ENCODE measurements around the gene ATXN7L2. TPM values are rescaled to one million over a fixed set of nuclear protein-coding genes. Genes with fewer than 3 reads are reported as not detected.

ATXN7L2 gene
- total RNA-seq, 1 donor from 2014 or later, result 11.3 TPM

GRCh38 chr1:109521002-109521951 is 37.6 kb downstream of the ATXN7L2 start:
- intact Hi-C loops (cut with micrococcal nuclease), result no loop called here

- intact Hi-C loops (cut with micrococcal nuclease), result no loop called here
These were observed 38.3 kb downstream of the ATXN7L2 start for GRCh38 chr1:109522026-109522425.

GRCh38 chr1:109523706-109524105 is 40.0 kb downstream of the ATXN7L2 start:
- intact Hi-C loops (cut with micrococcal nuclease), result no loop called here

- intact Hi-C loops (cut with micrococcal nuclease), result no loop called here
These were observed 43.5 kb downstream of the ATXN7L2 start for GRCh38 chr1:109527098-109527811.

GRCh38 chr1:109527846-109528695 is 44.4 kb downstream of the ATXN7L2 start:
- intact Hi-C loops (cut with micrococcal nuclease), result no loop called here

GRCh38 chr1:109528712-109529111 is 45.0 kb downstream of the ATXN7L2 start:
- intact Hi-C loops (cut with micrococcal nuclease), result no loop called here

- intact Hi-C loops (cut with micrococcal nuclease), result loop anchor here (5.0 kb wide), 2 partner anchors 318 to 418 kb away; partner anchors contain the start of genes ELAPOR1 and SARS1
These were observed 46.3 kb downstream of the ATXN7L2 start for GRCh38 chr1:109529881-109530456.

- intact Hi-C loops (cut with micrococcal nuclease), result loop anchor here (5.0 kb wide), 2 partner anchors 318 to 418 kb away; partner anchors contain the start of genes ELAPOR1 and SARS1
These were observed 46.9 kb downstream of the ATXN7L2 start for GRCh38 chr1:109530457-109531087.

GRCh38 chr1:109531380-109531779 is 47.7 kb downstream of the ATXN7L2 start:
- intact Hi-C loops (cut with micrococcal nuclease), result loop anchor here (5.0 kb wide), 2 partner anchors 319 to 419 kb away; partner anchors contain the start of genes ELAPOR1 and SARS1

GRCh38 chr1:109531826-109532364 is 48.2 kb downstream of the ATXN7L2 start:
- intact Hi-C loops (cut with micrococcal nuclease), result loop anchor here (1.0 to 5.0 kb wide), 10 partner anchors 32 to 420 kb away; partner anchors contain the start of genes CYB561D1, ELAPOR1, PSMA5 and PSRC1

GRCh38 chr1:109532365-109533136 is 48.8 kb downstream of the ATXN7L2 start:
- intact Hi-C loops (cut with micrococcal nuclease), result loop anchor here (1.0 to 5.0 kb wide), 10 partner anchors 32 to 420 kb away; partner anchors contain the start of genes CYB561D1, ELAPOR1, PSMA5 and PSRC1

GRCh38 chr1:109534307-109534858 is 50.7 kb downstream of the ATXN7L2 start:
- intact Hi-C loops (cut with micrococcal nuclease), result loop anchor here (5.0 kb wide), 2 partner anchors 322 to 422 kb away; partner anchors contain the start of genes ELAPOR1 and SARS1

GRCh38 chr1:109535481-109535880 is 51.8 kb downstream of the ATXN7L2 start:
- intact Hi-C loops (cut with micrococcal nuclease), result no loop called here

GRCh38 chr1:109535971-109536491 is 52.3 kb downstream of the ATXN7L2 start:
- intact Hi-C loops (cut with micrococcal nuclease), result no loop called here

- intact Hi-C loops (cut with micrococcal nuclease), result no loop called here
These were observed 53.9 kb downstream of the ATXN7L2 start for GRCh38 chr1:109537450-109538178.

GRCh38 chr1:109538827-109539555 is 55.3 kb downstream of the ATXN7L2 start:
- intact Hi-C loops (cut with micrococcal nuclease), result no loop called here

GRCh38 chr1:109539676-109540075 is 56.0 kb downstream of the ATXN7L2 start, which contains the start of gene GPR61:
Gene GPR61 (plus strand): TSS chr1:109539872. CDS start chr1:109543023, 3,151 bp downstream.
- intact Hi-C loops (cut with micrococcal nuclease), result no loop called here
